ENCODE data around the gene TNFSF9.

TNFSF9 gene

GRCh38 chr19:6501740-6502648 is 28.8 kb upstream of the TNFSF9 start, which contains the start of gene TUBB4A (continued):
- peak; percentile 79 for TF ChIP-seq PRDM10 (tag by site-specific recombination; IDR thresholded peaks at IDR 0.05)
- TF ChIP-seq REPIN1 (tag by site-specific recombination; IDR thresholded peaks at IDR 0.05; ENCODE audit: low read depth): no peak
- peak; percentile 99 for TF ChIP-seq GLIS1 (tag by site-specific recombination; IDR thresholded peaks at IDR 0.05)
- no peak for TF ChIP-seq ZFP3 (tag by site-specific recombination; IDR thresholded peaks at IDR 0.05; ENCODE audit: low read depth)
- TF ChIP-seq ZNF138 (tag by site-specific recombination; IDR thresholded peaks at IDR 0.05; ENCODE audit: borderline replicate concordance): no peak
- TF ChIP-seq FEZF1 (tag by site-specific recombination; IDR thresholded peaks at IDR 0.05): no peak
- no peak for TF ChIP-seq HIC1 (tag by site-specific recombination; IDR thresholded peaks at IDR 0.05)
- peak; percentile 62; the same call in 1 of the 2 replicates for TF ChIP-seq KLF9 (tag by site-specific recombination; IDR thresholded peaks at IDR 0.05; ENCODE audit: low read depth)
- TF ChIP-seq ZSCAN16 (tag by site-specific recombination; IDR thresholded peaks at IDR 0.05): no peak
- 0 out of 2 replicates have a peak, but pooled peaks have one; percentile 24 for TF ChIP-seq ZNF561 (tag by site-specific recombination; IDR thresholded peaks at IDR 0.05; ENCODE audit: borderline replicate concordance)
- TF ChIP-seq MEIS1 (CRISPR knock-in tag; IDR thresholded peaks at IDR 0.05; ENCODE audit: borderline replicate concordance): no peak
- 0 out of 2 replicates have a peak, but pooled peaks have one; percentile 15 for TF ChIP-seq ZNF366 (tag by site-specific recombination; conservative IDR thresholded peaks at IDR 0.05)
- TF ChIP-seq ZBTB21 (tag by site-specific recombination; IDR thresholded peaks at IDR 0.05): no peak
- peak; percentile 66 for TF ChIP-seq ZFHX2 (tag by site-specific recombination; conservative IDR thresholded peaks at IDR 0.05)
- no peak for TF ChIP-seq ZNF670 (tag by site-specific recombination; IDR thresholded peaks at IDR 0.05; ENCODE audit: low read depth)
- TF ChIP-seq SP2 (tag by site-specific recombination; IDR thresholded peaks at IDR 0.05): peak; percentile 72
- TF ChIP-seq ZSCAN4 (tag by site-specific recombination; IDR thresholded peaks at IDR 0.05): no peak
- peak; percentile 85 for TF ChIP-seq PATZ1 (tag by site-specific recombination; IDR thresholded peaks at IDR 0.05)
- TF ChIP-seq SALL2 (tag by site-specific recombination; IDR thresholded peaks at IDR 0.05; ENCODE audit: borderline replicate concordance): no peak
